Natural killer cell (primary cell): ENCODE measurements around the gene RFX6. TPM values are rescaled to one million over a fixed set of nuclear protein-coding genes. Genes with fewer than 3 reads are reported as not detected.

Source experiments
- ATAC-seq, 3 donors: fragments of 150-1000 bp in 2 of 3; fragments of 200-7000 bp in 1 of 3; cut with Tn5 transposase; 1 replicate in 1 of 3; 2 replicates in 2 of 3; pipeline ENCODE4 v1.10.0; 2021; ENCODE audit warnings: mild to moderate bottlenecking in 2 of 3, moderate library complexity in 2 of 3
- DNase-seq, 2 donors: peaks; one replicate each; pipeline versions ENCODE4 v3.0.0 to v3.0.0-alpha.2; 2013 to 2021; ENCODE audit warnings: mixed read lengths in 1 of 2
- H3K27ac ChIP-seq: one replicate; pipeline ENCODE4 v1.5.1; 2013; ENCODE audit warnings: mild to moderate bottlenecking, low read length
- H3K27me3 ChIP-seq: one replicate; pipeline ENCODE4 v1.6.1; 2013; ENCODE audit warnings: low read length; ENCODE audit not compliant: control insufficient read depth, insufficient read depth
- H3K36me3 ChIP-seq: one replicate; pipeline ENCODE4 v1.6.1; 2013; ENCODE audit warnings: low read length; ENCODE audit not compliant: control insufficient read depth, insufficient read depth
- H3K4me1 ChIP-seq: one replicate; pipeline ENCODE4 v1.6.1; 2013; ENCODE audit warnings: low read length; ENCODE audit not compliant: control insufficient read depth, insufficient read depth
- H3K4me3 ChIP-seq: one replicate; pipeline ENCODE4 v1.5.1; 2013; ENCODE audit warnings: low read length
- H3K9me3 ChIP-seq: one replicate; pipeline ENCODE4 v1.6.1; 2013; ENCODE audit warnings: low read length; ENCODE audit not compliant: control insufficient read depth, insufficient read depth
- H3K27ac Mint-ChIP-seq, 2 donors: one replicate each; pipeline ENCODE4 v1.8.0; 2022; ENCODE audit warnings: mild to moderate bottlenecking in 2 of 2, mixed read lengths in 2 of 2, moderate library complexity in 1 of 2
- H3K27me3 Mint-ChIP-seq, 2 donors: one replicate each; pipeline ENCODE4 v1.8.0; 2022; ENCODE audit warnings: low read depth in 2 of 2, mixed read lengths in 2 of 2
- H3K36me3 Mint-ChIP-seq: one replicate; pipeline ENCODE4 v1.8.0; 2022; ENCODE audit warnings: mixed read lengths
- H3K4me1 Mint-ChIP-seq, 2 donors: one replicate each; pipeline ENCODE4 v1.8.0; 2022; ENCODE audit warnings: mixed read lengths in 2 of 2
- H3K4me3 Mint-ChIP-seq: one replicate; pipeline ENCODE4 v1.8.0; 2022; ENCODE audit warnings: mild to moderate bottlenecking, moderate library complexity, mixed read lengths
- H3K9me3 Mint-ChIP-seq, 2 donors: one replicate each; pipeline ENCODE4 v1.8.0; 2022; ENCODE audit warnings: mixed read lengths in 2 of 2
- WGBS: methylation state at CpG from one replicate; pipeline ENCODE4 v1.1.7; 2013; ENCODE audit warnings: missing lambda C conversion rate; ENCODE audit not compliant: insufficient coverage; 5-methylcytosine and 5-hydroxymethylcytosine counted together
- intact Hi-C: fragments of 100-400 bp; cut with micrococcal nuclease; formaldehyde crosslinking; loops from one replicate; pipeline ENCODE4 v1.14.2; 2022
- total RNA-seq, 4 donors: library from RNA; stranded (reverse); fragments of 120-200 nt in 1 of 4; gene quantifications; one replicate each; pipeline versions ENCODE4 v1.2.3 to v1.2.4, GENCODE V29; 2013 to 2022
- TF ChIP-seq, protein P1 (sequence below): fragments of 200-600 bp; IDR thresholded peaks from one replicate; pipeline ENCODE4 v1.8.0; 2022; ENCODE audit warnings: antibody characterized with exemption

The RFX6 gene
- total RNA-seq, 3 donors from 2014 or later (not counting 1 experiment from before 2014, with no cell fraction given) = not detected

DNA sequence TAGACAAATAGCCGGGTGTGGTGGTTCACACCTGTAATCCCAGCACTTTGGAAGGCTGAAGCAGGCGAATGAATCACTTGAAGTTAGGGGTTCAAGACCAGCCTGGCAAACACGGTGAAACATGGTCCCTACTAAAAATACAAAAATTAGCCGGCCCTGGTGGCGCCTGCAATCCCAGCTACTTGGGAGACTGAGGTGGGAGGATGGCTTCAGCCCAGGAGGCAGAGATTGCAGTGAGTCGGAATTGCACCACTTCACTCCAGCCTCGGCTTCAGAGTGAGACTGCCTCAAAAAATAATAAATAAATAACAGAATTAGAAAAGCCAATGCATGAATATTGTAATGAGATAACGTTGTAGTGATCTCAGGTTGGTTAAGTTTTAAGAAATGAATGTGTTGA, 61.3 kb downstream of the RFX6 start:
- intact Hi-C loops = no loop called here
- ATAC-seq (no peak), DNase-seq (no peak)
- 80% methylated on average over 7 of the region's 8 CpGs for WGBS
- no peaks in the 10 kb centered on the region for H3K4me1 Mint-ChIP-seq
- no peaks in the 10 kb centered on the region for H3K36me3 Mint-ChIP-seq
- H3K4me3 Mint-ChIP-seq = no peak overlapping the region
- H3K9me3 Mint-ChIP-seq = peaks cover 0 to 9% of the 10 kb centered on the region in 2 donors
- Histone ChIP-seq H3K27me3 (no peaks in the 10 kb centered on the region), H3K4me3 (no peak overlapping the region), H3K36me3 (no peaks in the 10 kb centered on the region), H3K27ac (no peak overlapping the region), H3K4me1 (no peaks in the 10 kb centered on the region), H3K9me3 (no peaks in the 10 kb centered on the region)
- H3K27me3 Mint-ChIP-seq = no peaks in the 10 kb centered on the region
- TF ChIP-seq, protein P1, sequence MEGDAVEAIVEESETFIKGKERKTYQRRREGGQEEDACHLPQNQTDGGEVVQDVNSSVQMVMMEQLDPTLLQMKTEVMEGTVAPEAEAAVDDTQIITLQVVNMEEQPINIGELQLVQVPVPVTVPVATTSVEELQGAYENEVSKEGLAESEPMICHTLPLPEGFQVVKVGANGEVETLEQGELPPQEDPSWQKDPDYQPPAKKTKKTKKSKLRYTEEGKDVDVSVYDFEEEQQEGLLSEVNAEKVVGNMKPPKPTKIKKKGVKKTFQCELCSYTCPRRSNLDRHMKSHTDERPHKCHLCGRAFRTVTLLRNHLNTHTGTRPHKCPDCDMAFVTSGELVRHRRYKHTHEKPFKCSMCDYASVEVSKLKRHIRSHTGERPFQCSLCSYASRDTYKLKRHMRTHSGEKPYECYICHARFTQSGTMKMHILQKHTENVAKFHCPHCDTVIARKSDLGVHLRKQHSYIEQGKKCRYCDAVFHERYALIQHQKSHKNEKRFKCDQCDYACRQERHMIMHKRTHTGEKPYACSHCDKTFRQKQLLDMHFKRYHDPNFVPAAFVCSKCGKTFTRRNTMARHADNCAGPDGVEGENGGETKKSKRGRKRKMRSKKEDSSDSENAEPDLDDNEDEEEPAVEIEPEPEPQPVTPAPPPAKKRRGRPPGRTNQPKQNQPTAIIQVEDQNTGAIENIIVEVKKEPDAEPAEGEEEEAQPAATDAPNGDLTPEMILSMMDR = no peak
- H3K27ac Mint-ChIP-seq = no peak overlapping the region

DNA sequence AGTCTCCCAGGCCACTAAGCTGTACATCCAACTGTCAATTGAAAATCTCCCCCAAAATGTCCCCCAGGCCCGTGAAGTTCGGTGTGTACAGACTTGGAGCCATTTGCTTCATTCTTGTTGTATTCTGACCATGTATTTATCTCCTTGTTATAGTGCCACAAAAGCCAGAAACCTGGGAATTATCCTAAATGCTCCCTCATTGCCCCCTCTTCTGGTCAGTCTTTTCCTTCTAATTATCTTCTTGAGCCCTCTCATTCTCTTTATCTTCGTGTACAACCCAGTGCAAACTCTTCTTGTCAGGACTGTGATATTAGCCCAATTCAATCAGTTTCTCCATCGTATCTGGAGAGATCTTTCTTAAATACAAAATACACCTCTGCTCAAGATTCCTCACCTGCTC, 64.7 kb downstream of the RFX6 start:
- intact Hi-C loops = no loop called here
- Mint-ChIP-seq H3K27me3 (no peaks in the 10 kb centered on the region), H3K27ac (no peak overlapping the region), H3K36me3 (no peaks in the 10 kb centered on the region), H3K9me3 (peaks cover 0 to 9% of the 10 kb centered on the region in 2 donors), H3K4me1 (no peaks in the 10 kb centered on the region), H3K4me3 (no peak overlapping the region)
- Histone ChIP-seq H3K4me1 (no peaks in the 10 kb centered on the region), H3K9me3 (no peaks in the 10 kb centered on the region), H3K4me3 (no peak overlapping the region), H3K27ac (no peak overlapping the region), H3K36me3 (no peaks in the 10 kb centered on the region), H3K27me3 (no peaks in the 10 kb centered on the region)
- WGBS = 63% methylated on average over 4 of the region's 4 CpGs
- DNase-seq = no peak
- ATAC-seq = no peak
- TF ChIP-seq, protein P1 = no peak

DNA sequence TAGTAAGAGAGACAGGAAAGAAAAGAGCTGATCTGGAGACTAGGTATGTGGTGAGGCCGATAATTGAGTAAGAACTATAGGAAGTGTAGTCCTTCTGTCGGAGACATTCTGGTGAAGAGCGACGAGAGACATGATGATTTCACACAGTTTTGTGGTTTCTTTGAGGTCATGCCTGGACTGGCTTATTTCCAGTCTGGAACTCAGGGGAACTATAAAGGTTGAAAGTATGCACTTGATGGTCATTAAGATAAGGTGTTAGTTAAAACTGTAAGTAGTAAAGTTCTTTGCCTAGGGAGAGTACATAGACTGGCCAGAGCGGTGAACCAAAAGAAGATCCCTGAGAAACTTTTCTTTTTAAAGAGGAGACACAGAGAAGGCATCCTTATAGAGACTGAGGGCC, 68.8 kb downstream of the RFX6 start:
- Mint-ChIP-seq H3K9me3 (peaks cover 0 to 3% of the 10 kb centered on the region in 2 donors), H3K27me3 (no peaks in the 10 kb centered on the region), H3K4me3 (no peak overlapping the region), H3K27ac (no peak overlapping the region), H3K4me1 (no peaks in the 10 kb centered on the region), H3K36me3 (no peaks in the 10 kb centered on the region)
- DNase-seq = no peak
- TF ChIP-seq, protein P1 = no peak
- no peak for ATAC-seq
- 59% methylated on average over 5 of the region's 5 CpGs for WGBS
- H3K4me1 ChIP-seq = no peaks in the 10 kb centered on the region
- no peaks in the 10 kb centered on the region for H3K36me3 ChIP-seq
- no peaks in the 10 kb centered on the region for H3K27me3 ChIP-seq
- H3K9me3 ChIP-seq = no peaks in the 10 kb centered on the region
- intact Hi-C loops = no loop called here
- no peak overlapping the region for H3K4me3 ChIP-seq
- no peak overlapping the region for H3K27ac ChIP-seq

DNA sequence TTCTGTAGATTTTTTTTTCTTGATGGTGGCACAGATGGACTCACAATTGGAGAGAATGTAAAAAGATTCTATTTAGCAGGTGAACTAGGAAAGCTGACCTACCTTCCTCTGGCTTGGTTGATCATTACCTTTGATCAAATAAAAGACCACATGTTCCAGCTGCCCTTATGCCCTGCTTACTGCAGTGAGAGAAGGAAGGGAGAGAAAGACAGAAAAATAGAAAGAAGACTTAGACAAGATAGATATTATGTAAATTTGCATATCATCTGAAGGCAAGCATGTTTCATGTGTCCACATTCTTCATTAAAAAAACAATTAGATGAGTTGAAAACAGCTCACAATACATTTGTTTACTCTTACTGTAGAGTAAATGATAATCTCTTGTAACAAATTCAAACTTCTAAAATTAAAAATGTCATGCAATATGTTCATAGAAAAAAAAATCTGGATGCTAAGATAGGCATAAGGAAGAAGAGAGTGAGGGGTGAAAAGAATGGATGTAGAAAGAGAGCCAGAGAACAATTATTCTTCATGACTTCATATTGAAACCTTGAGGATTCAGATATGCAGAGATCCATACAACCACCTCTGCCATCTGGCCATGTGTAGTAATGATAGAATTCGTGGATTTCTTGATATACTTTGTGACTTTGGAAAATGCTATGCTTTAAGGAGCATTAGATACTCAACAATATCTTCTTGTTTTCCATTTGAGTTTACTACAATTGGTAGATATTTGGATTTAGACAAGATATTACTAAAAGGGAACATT, 71.7 kb downstream of the RFX6 start:
- no peaks in the 10 kb centered on the region for H3K27me3 ChIP-seq
- Mint-ChIP-seq H3K4me1 (no peaks in the 10 kb centered on the region), H3K9me3 (no peaks in the 10 kb centered on the region), H3K27ac (no peak overlapping the region), H3K36me3 (no peaks in the 10 kb centered on the region), H3K27me3 (no peaks in the 10 kb centered on the region), H3K4me3 (no peak overlapping the region)
- WGBS = no CpG with 5 or more reads among the region's 1 CpG
- H3K9me3 ChIP-seq = no peaks in the 10 kb centered on the region
- no peaks in the 10 kb centered on the region for H3K36me3 ChIP-seq
- TF ChIP-seq, protein P1 = no peak
- H3K4me3 ChIP-seq = no peak overlapping the region
- H3K4me1 ChIP-seq = no peaks in the 10 kb centered on the region
- intact Hi-C loops = no loop called here
- no peak overlapping the region for H3K27ac ChIP-seq
- DNase-seq (no peak), ATAC-seq (no peak)
